Activated T-cell treated with anti-CD3 and anti-CD28 coated beads, Interleukin-2, amount 50 U/mL, for 4 hours (primary cell): ENCODE data around the gene CAD. TPM values are rescaled to one million over a fixed set of nuclear protein-coding genes. Genes with fewer than 3 reads are reported as not detected.

Source experiments
- ATAC-seq, 2 donors: fragments of 200-7000 bp; cut with Tn5 transposase; one replicate each; pipeline ENCODE4 v1.10.0; 2021
- DNase-seq: peaks from one replicate; pipeline ENCODE4 v3.0.0-alpha.2; 2020
- H3K27me3 Mint-ChIP-seq: one replicate; pipeline ENCODE4 v1.8.0; 2021; ENCODE audit warnings: low read depth, mixed read lengths
- H3K36me3 Mint-ChIP-seq: one replicate; pipeline ENCODE4 v1.8.0; 2022; ENCODE audit warnings: mixed read lengths; ENCODE audit not compliant: insufficient read depth
- H3K4me1 Mint-ChIP-seq: one replicate; pipeline ENCODE4 v1.8.0; 2021; ENCODE audit warnings: low read depth, mixed read lengths
- H3K4me3 Mint-ChIP-seq: one replicate; pipeline ENCODE4 v1.8.0; 2021; ENCODE audit warnings: mild to moderate bottlenecking, moderate library complexity, mixed read lengths
- H3K9me3 Mint-ChIP-seq: one replicate; pipeline ENCODE4 v1.8.0; 2021; ENCODE audit warnings: mixed read lengths
- total RNA-seq, 3 donors: library from RNA; stranded (reverse); gene quantifications; one replicate each; pipeline ENCODE4 v1.2.1, GENCODE V29; 2021

Gene CAD
- total RNA-seq, 3 donors from 2014 or later = 162 to 201 (median 185) TPM

- ATAC-seq = no peak
- no peaks in the 10 kb centered on the region for H3K9me3 Mint-ChIP-seq
- DNase-seq = no peak
- no peaks in the 10 kb centered on the region for H3K27me3 Mint-ChIP-seq
- peaks cover 35% of the 10 kb centered on the region for H3K4me1 Mint-ChIP-seq
- no peak overlapping the region for H3K4me3 Mint-ChIP-seq
- peaks cover 38% of the 10 kb centered on the region for H3K36me3 Mint-ChIP-seq
Observed at GRCh38 chr2:27208486-27209050, 8.6 kb upstream of the CAD start.

- ATAC-seq (no peak), DNase-seq (no peak)
- Mint-ChIP-seq H3K9me3 (no peaks in the 10 kb centered on the region), H3K4me1 (peaks cover 34% of the 10 kb centered on the region), H3K27me3 (no peaks in the 10 kb centered on the region), H3K4me3 (peak overlapping the region; percentile 46), H3K36me3 (peaks cover 35% of the 10 kb centered on the region)
Observed at GRCh38 chr2:27209621-27210401, 7.4 kb upstream of the CAD start.

DNA sequence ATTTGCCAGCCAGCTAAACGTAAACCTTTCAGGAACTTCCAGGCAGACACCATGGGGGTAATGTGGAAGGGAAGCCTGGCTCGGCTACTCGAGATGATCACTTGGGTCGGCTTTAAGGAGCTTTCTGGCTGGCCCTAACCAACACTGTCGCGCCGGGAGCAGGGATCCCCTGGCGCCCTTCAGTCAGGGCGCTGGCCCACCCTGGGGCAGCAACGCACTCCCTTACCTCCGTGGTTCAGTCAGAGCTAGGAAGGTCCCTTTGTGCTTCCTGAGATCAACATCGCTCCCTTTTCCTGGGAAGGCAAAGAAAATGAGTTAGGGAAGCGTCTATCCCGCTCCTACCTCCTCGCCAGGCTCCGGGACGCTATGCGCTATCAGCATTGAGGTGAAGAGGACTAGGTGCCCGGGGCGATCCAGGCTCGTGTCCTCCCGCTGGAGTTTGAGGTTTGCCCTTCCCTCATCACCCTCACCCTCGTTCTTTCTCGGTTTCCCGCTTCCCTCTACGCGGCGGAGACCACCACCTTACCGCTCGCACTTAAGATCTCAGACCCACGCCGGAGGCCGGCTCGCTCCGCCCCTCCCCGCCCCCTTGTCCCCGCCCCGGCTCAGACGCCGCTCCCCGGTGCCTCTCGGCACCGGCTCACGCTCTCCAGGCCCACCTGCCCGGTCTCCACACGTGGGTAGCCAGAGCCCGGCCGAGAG, 5.8 kb upstream of the CAD start:
- H3K27me3 Mint-ChIP-seq = no peaks in the 10 kb centered on the region
- H3K4me3 Mint-ChIP-seq = peak overlapping the region; percentile 98
- H3K36me3 Mint-ChIP-seq = peaks cover 26% of the 10 kb centered on the region
- ATAC-seq (no peak), DNase-seq (no peak)
- H3K4me1 Mint-ChIP-seq = peaks cover 26% of the 10 kb centered on the region
- no peaks in the 10 kb centered on the region for H3K9me3 Mint-ChIP-seq

- Mint-ChIP-seq H3K27me3 (no peaks in the 10 kb centered on the region), H3K36me3 (peaks cover 23% of the 10 kb centered on the region), H3K9me3 (no peaks in the 10 kb centered on the region), H3K4me3 (peak within 1 kb of the TSS; percentile 98), H3K4me1 (peaks cover 33% of the 10 kb centered on the region)
- ATAC-seq = peak; percentile 92 to 93
- peak; percentile 83 for DNase-seq
Observed at GRCh38 chr2:27211943-27212625, 5.1 kb upstream of the CAD start, which contains the start of the genes ATRAID and SLC5A6. Gene ATRAID, plus strand, starts transcription at chr2:27212041. Its CDS starts 328 bp downstream, at chr2:27212369. Gene SLC5A6, minus strand, starts transcription at chr2:27212268. Its CDS starts 4,618 bp downstream, at chr2:27207650.

DNA sequence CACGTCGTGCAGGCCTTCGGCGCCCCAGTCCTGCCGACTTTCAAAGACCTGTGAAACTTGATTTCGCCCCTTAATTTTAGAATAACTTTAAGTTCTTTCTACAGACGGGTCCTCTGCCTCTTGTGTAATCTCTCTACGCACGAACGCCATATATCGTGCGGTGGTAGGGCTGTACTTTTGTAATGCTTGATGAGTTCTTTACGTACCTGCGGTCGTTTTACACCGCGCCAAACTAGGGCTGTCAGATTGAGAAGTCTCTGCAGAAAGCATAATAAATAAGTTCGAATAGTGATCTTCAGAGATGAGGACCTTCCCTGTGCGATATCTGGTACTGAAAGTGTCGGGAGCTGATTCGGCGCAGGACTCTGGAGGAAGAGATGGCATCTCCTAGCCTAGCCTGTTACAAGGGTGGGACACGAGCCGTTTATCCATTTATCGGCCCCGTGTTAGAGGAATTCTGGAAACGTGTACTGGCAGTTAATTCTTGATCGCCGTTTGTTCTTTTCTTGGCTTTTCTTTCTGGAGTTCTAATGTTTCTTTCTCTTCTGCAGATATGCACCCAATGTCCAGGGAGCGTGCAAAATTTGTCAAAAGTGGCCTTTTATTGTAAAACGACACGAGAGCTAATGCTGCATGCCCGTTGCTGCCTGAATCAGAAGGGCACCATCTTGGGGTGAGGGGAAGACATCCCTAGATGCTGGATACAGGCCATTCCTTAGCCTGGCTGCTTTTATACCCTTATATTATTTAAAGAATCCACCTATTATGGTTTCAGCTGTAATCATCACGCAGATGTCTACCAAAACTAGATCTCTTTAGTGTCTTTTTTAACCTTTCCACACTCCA, 4.3 kb upstream of the CAD start:
- Mint-ChIP-seq H3K4me1 (peaks cover 34% of the 10 kb centered on the region), H3K27me3 (no peaks in the 10 kb centered on the region), H3K4me3 (peak overlapping the region; percentile 98), H3K9me3 (no peaks in the 10 kb centered on the region), H3K36me3 (peaks cover 24% of the 10 kb centered on the region)
- DNase-seq (peak; percentile 15), ATAC-seq (peak; percentile 21 to 31)

DNA sequence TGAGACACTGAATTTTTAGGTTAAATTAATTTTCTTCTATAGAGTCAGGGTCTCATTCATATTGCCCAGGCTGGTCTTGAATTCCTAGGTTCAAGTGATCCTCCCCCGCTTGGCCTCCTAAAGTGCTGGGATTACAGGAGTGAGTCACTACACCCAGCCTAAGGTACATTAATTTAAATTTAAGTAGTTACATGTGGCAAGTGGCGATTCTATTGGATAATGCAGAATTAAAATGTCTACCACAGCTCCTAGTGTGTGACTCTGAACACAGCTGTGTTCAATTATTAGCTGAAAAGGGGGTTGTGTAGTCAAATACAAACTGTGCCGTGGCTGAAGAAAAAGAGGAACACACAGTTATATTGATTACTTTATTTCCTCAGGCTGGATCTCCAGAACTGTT, 2.2 kb upstream of the CAD start:
- Mint-ChIP-seq H3K36me3 (peaks cover 27% of the 10 kb centered on the region), H3K4me3 (no peak overlapping the region), H3K4me1 (peaks cover 38% of the 10 kb centered on the region), H3K27me3 (no peaks in the 10 kb centered on the region), H3K9me3 (no peaks in the 10 kb centered on the region)
- ATAC-seq (no peak), DNase-seq (no peak)

GRCh38 chr2:27216416-27217137, 592 bp upstream of the CAD start:
- DNase-seq = no peak
- Mint-ChIP-seq H3K4me3 (peak overlapping the region; percentile 98), H3K36me3 (peaks cover 33% of the 10 kb centered on the region)

GRCh38 chr2:27218614-27219013, 1.4 kb downstream of the CAD start:
- DNase-seq (no peak), ATAC-seq (no peak)
- Mint-ChIP-seq H3K4me3 (peak overlapping the region; percentile 98), H3K27me3 (no peaks in the 10 kb centered on the region), H3K4me1 (peaks cover 26% of the 10 kb centered on the region), H3K9me3 (no peaks in the 10 kb centered on the region), H3K36me3 (peaks cover 40% of the 10 kb centered on the region)

More at GRCh38 chr2:27216416-27217137, 592 bp upstream of the CAD start:
- H3K4me1 Mint-ChIP-seq = peaks cover 35% of the 10 kb centered on the region
- H3K27me3 Mint-ChIP-seq = no peaks in the 10 kb centered on the region
- no peak for ATAC-seq
- H3K9me3 Mint-ChIP-seq = no peaks in the 10 kb centered on the region

GRCh38 chr2:27219091-27219490, 1.9 kb downstream of the CAD start:
- ATAC-seq = no peak
- no peaks in the 10 kb centered on the region for H3K27me3 Mint-ChIP-seq
- peaks cover 39% of the 10 kb centered on the region for H3K36me3 Mint-ChIP-seq
- no peak for DNase-seq
- H3K9me3 Mint-ChIP-seq = no peaks in the 10 kb centered on the region
- peaks cover 25% of the 10 kb centered on the region for H3K4me1 Mint-ChIP-seq
- H3K4me3 Mint-ChIP-seq = peak overlapping the region; percentile 98

DNA sequence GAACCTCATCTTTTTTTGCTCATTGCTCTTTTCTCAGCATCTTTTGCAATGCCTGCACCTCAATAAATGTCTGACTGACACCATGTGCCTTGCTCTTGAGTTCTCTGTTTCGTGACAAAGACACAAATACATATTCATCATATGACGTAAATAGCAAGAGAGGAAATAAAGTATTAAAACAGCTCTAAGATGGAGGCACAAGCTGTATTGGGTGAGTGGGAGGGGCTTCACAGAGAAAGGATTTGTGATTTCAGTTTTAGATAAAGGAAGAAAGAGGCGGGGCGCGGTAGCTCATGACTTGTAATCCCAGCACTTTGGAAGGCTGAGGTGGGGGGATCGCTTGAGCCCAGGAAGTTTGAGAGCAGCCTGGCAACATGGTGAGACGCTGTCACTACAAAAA, 2.9 kb downstream of the CAD start:
- Mint-ChIP-seq H3K36me3 (peaks cover 46% of the 10 kb centered on the region), H3K4me1 (peaks cover 25% of the 10 kb centered on the region), H3K9me3 (no peaks in the 10 kb centered on the region), H3K27me3 (no peaks in the 10 kb centered on the region), H3K4me3 (no peak overlapping the region)
- DNase-seq = no peak
- ATAC-seq = no peak

- Mint-ChIP-seq H3K4me3 (no peak overlapping the region), H3K9me3 (no peaks in the 10 kb centered on the region), H3K36me3 (peaks cover 47% of the 10 kb centered on the region), H3K27me3 (no peaks in the 10 kb centered on the region), H3K4me1 (peaks cover 23% of the 10 kb centered on the region)
- DNase-seq (no peak), ATAC-seq (no peak)
Observed at GRCh38 chr2:27221166-27221565, 4.0 kb downstream of the CAD start.

GRCh38 chr2:27222407-27222806, 5.2 kb downstream of the CAD start:
- H3K27me3 Mint-ChIP-seq = no peaks in the 10 kb centered on the region
- DNase-seq (no peak), ATAC-seq (no peak)
- no peaks in the 10 kb centered on the region for H3K9me3 Mint-ChIP-seq
- H3K4me3 Mint-ChIP-seq = no peak overlapping the region
- H3K4me1 Mint-ChIP-seq = peaks cover 15% of the 10 kb centered on the region
- H3K36me3 Mint-ChIP-seq = peaks cover 54% of the 10 kb centered on the region

GRCh38 chr2:27223416-27223815, 6.2 kb downstream of the CAD start:
- Mint-ChIP-seq H3K27me3 (no peaks in the 10 kb centered on the region), H3K9me3 (no peaks in the 10 kb centered on the region), H3K4me3 (no peak overlapping the region), H3K36me3 (peaks cover 51% of the 10 kb centered on the region), H3K4me1 (peaks cover 9% of the 10 kb centered on the region)
- DNase-seq (no peak), ATAC-seq (no peak)
